Liver (tissue), 9 donors: ENCODE data around the gene RASSF8. TPM values are rescaled to one million over a fixed set of nuclear protein-coding genes. Genes with fewer than 3 reads are reported as not detected.

Source experiments
- DNase-seq: peaks from one replicate; pipeline ENCODE4 v3.0.0-alpha.2; 2017; ENCODE audit warnings: low spot score
- H3K27ac ChIP-seq, 2 donors: one replicate each; pipeline ENCODE4 v1.7.0; 2013; ENCODE audit warnings: inconsistent platforms in 2 of 2, low read length in 2 of 2, control low read depth in 1 of 2, low read depth in 1 of 2, mild to moderate bottlenecking in 1 of 2
- H3K27me3 ChIP-seq, 4 donors: one replicate each; pipeline versions ENCODE4 v1.6.1 to v1.7.0; 2013; ENCODE audit warnings: low read length in 3 of 4, inconsistent platforms in 1 of 4, mild to moderate bottlenecking in 1 of 4, moderate library complexity in 1 of 4; ENCODE audit not compliant: control insufficient read depth in 4 of 4, insufficient read depth in 4 of 4
- H3K36me3 ChIP-seq, 4 donors: one replicate each; pipeline versions ENCODE4 v1.6.1 to v1.7.0; 2013; ENCODE audit warnings: low read length in 3 of 4, mild to moderate bottlenecking in 3 of 4, low read depth in 1 of 4, moderate library complexity in 1 of 4; ENCODE audit not compliant: control insufficient read depth in 4 of 4, insufficient read depth in 3 of 4
- H3K4me1 ChIP-seq, 4 donors: one replicate each; pipeline versions ENCODE4 v1.6.1 to v1.7.0; 2013; ENCODE audit warnings: low read length in 3 of 4, mild to moderate bottlenecking in 3 of 4, moderate library complexity in 1 of 4; ENCODE audit not compliant: control insufficient read depth in 4 of 4, insufficient read depth in 4 of 4
- H3K4me3 ChIP-seq, 3 donors: one replicate each; pipeline versions ENCODE4 v1.6.1 to v1.7.0; 2013; ENCODE audit warnings: low read length in 3 of 3, control low read depth in 1 of 3, low read depth in 1 of 3, mild to moderate bottlenecking in 1 of 3
- H3K9ac ChIP-seq, 2 donors: one replicate each; pipeline ENCODE4 v1.7.0; 2013; ENCODE audit warnings: low read length in 2 of 2, mild to moderate bottlenecking in 2 of 2, moderate library complexity in 2 of 2, control low read depth in 1 of 2, low read depth in 1 of 2
- H3K9me3 ChIP-seq, 4 donors: one replicate each; pipeline versions ENCODE4 v1.6.1 to v1.7.0; 2013; ENCODE audit warnings: low read length in 3 of 4; ENCODE audit not compliant: control insufficient read depth in 4 of 4
- CTCF ChIP-seq: fragments of 150-350 bp; IDR thresholded peaks from 2 replicates; pipeline ENCODE4 v1.5.1; 2017; ENCODE audit warnings: improper control_type of control experiment, low read depth, low read length; ENCODE audit not compliant: missing input control
- EGR1 ChIP-seq, 2 donors: IDR thresholded peaks; 2 replicates each; pipeline ENCODE4 v1.6.1; 2016 to 2018; ENCODE audit warnings: antibody characterized with exemption in 2 of 2, low read depth in 2 of 2
- FOXA2 ChIP-seq: IDR thresholded peaks from 2 replicates; pipeline ENCODE4 v1.6.1; 2016; ENCODE audit warnings: antibody characterized with exemption
- GABPA ChIP-seq, 2 donors: IDR thresholded peaks in 1 of 2; conservative IDR thresholded peaks in 1 of 2; 2 replicates each; pipeline ENCODE4 v1.6.1; 2016; ENCODE audit warnings: antibody characterized with exemption in 2 of 2, mild to moderate bottlenecking in 1 of 2, moderate library complexity in 1 of 2
- HNF4A ChIP-seq, 2 donors: conservative IDR thresholded peaks; 2 replicates each; pipeline ENCODE4 v1.6.1; 2016; ENCODE audit warnings: antibody characterized with exemption in 2 of 2, mild to moderate bottlenecking in 2 of 2
- HNF4G ChIP-seq: IDR thresholded peaks from 2 replicates; pipeline ENCODE4 v1.6.1; 2016; ENCODE audit warnings: antibody characterized with exemption
- JUND ChIP-seq, 2 donors: IDR thresholded peaks; 2 replicates each; pipeline ENCODE4 v1.6.1; 2016; ENCODE audit warnings: antibody characterized with exemption in 2 of 2
- NR2F2 ChIP-seq: IDR thresholded peaks from 2 replicates; pipeline ENCODE4 v1.6.1; 2016; ENCODE audit warnings: antibody characterized with exemption
- RAD21 ChIP-seq, 2 donors: IDR thresholded peaks; 2 replicates each; pipeline ENCODE4 v1.6.1; 2016; ENCODE audit warnings: antibody characterized with exemption in 2 of 2, mild to moderate bottlenecking in 2 of 2
- RXRA ChIP-seq, 2 donors: IDR thresholded peaks; 2 replicates each; pipeline ENCODE4 v1.6.1; 2017 to 2018; ENCODE audit warnings: antibody characterized with exemption in 2 of 2, mild to moderate bottlenecking in 1 of 2
- SP1 ChIP-seq: IDR thresholded peaks from 2 replicates; pipeline ENCODE4 v1.6.1; 2018; ENCODE audit warnings: antibody characterized with exemption, mild to moderate bottlenecking
- TAF1 ChIP-seq: conservative IDR thresholded peaks from 2 replicates; pipeline ENCODE4 v1.6.1; 2016; ENCODE audit warnings: antibody characterized with exemption, mild to moderate bottlenecking
- WGBS: extraction: QIAGEN DNeasy Blood & Tissue Kit; methylation state at CpG from one replicate; pipeline ENCODE4 v1.1.7; 2013; 5-methylcytosine and 5-hydroxymethylcytosine counted together
- polyA plus RNA-seq, 2 donors: library from polyadenylated mRNA; stranded (reverse) in 1 of 2; unstranded in 1 of 2; fragments of 200-250 nt in 1 of 2; fragments of >200 nt in 1 of 2; fragmentation: Nextera tagmentation in 1 of 2; extraction: Ambion mirVana in 1 of 2; gene quantifications; one replicate each; pipeline versions ENCODE4 v1.2.1 to v1.2.3, GENCODE V29; 2013 to 2015
- total RNA-seq, 2 donors: library from RNA; depleted of rRNA; stranded (reverse); fragments of >200 nt; gene quantifications; one replicate each; pipeline ENCODE4 v1.2.3, GENCODE V29; 2014
- TF ChIP-seq, protein P1 (sequence below): IDR thresholded peaks from 2 replicates; pipeline ENCODE4 v1.6.1; 2016; ENCODE audit warnings: antibody characterized with exemption
- TF ChIP-seq, protein P2 (sequence below): IDR thresholded peaks from 2 replicates; pipeline ENCODE4 v1.6.1; 2016; ENCODE audit warnings: antibody characterized with exemption
- TF ChIP-seq, protein P3 (sequence below): IDR thresholded peaks from 2 replicates; pipeline ENCODE4 v1.6.1; 2016; ENCODE audit warnings: antibody characterized with exemption, mild to moderate bottlenecking
- TF ChIP-seq, protein P4 (sequence below): IDR thresholded peaks from 2 replicates; pipeline ENCODE4 v1.6.1; 2016; ENCODE audit warnings: antibody characterized with exemption
- donor health status: healthy.
- donor health status: healthy.
- donor health status: healthy.
- donor health status: healthy.
- donor health status: healthy.

The RASSF8 gene
- total and polyA plus RNA-seq, 4 donors, result 1.7 to 9.4 (median 3.3) TPM

GRCh38 chr12:26127404-26127803 lies 168.9 kb downstream of the RASSF8 start:
- Histone ChIP-seq H3K4me3 (no peak overlapping the region), H3K27ac (no peak overlapping the region), H3K9me3 (no peaks in the 10 kb centered on the region), H3K36me3 (no peaks in the 10 kb centered on the region), H3K4me1 (peaks cover 15 to 38% (median 29%) of the 10 kb centered on the region in 4 donors), H3K27me3 (peaks cover 0 to 23% (median 6%) of the 10 kb centered on the region in 4 donors), H3K9ac (no peak overlapping the region)
- WGBS, result 52% methylated on average over 2 of the region's 2 CpGs
- no peak for DNase-seq
- TF ChIP-seq SP1 (no peak), EGR1 (IDR thresholded peaks at IDR 0.05; ENCODE audit: low read depth in 2 of 2) (no peak), CTCF (no peak), HNF4G (no peak), TAF1 (no peak), RAD21 (IDR thresholded peaks at IDR 0.05) (no peak), HNF4A (conservative IDR thresholded peaks at IDR 0.05) (no peak), JUND (IDR thresholded peaks at IDR 0.05) (no peak), NR2F2 (no peak), RXRA (IDR thresholded peaks at IDR 0.05) (no peak), FOXA2 (no peak), GABPA (IDR thresholded peaks at IDR 0.05 in 1 of 2, conservative IDR thresholded peaks at IDR 0.05 in 1 of 2) (no peak)
- TF ChIP-seq, protein P1, sequence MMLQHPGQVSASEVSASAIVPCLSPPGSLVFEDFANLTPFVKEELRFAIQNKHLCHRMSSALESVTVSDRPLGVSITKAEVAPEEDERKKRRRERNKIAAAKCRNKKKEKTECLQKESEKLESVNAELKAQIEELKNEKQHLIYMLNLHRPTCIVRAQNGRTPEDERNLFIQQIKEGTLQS, result no peak
- TF ChIP-seq, protein P2, sequence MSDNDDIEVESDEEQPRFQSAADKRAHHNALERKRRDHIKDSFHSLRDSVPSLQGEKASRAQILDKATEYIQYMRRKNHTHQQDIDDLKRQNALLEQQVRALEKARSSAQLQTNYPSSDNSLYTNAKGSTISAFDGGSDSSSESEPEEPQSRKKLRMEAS, result no peak
- TF ChIP-seq, protein P3, sequence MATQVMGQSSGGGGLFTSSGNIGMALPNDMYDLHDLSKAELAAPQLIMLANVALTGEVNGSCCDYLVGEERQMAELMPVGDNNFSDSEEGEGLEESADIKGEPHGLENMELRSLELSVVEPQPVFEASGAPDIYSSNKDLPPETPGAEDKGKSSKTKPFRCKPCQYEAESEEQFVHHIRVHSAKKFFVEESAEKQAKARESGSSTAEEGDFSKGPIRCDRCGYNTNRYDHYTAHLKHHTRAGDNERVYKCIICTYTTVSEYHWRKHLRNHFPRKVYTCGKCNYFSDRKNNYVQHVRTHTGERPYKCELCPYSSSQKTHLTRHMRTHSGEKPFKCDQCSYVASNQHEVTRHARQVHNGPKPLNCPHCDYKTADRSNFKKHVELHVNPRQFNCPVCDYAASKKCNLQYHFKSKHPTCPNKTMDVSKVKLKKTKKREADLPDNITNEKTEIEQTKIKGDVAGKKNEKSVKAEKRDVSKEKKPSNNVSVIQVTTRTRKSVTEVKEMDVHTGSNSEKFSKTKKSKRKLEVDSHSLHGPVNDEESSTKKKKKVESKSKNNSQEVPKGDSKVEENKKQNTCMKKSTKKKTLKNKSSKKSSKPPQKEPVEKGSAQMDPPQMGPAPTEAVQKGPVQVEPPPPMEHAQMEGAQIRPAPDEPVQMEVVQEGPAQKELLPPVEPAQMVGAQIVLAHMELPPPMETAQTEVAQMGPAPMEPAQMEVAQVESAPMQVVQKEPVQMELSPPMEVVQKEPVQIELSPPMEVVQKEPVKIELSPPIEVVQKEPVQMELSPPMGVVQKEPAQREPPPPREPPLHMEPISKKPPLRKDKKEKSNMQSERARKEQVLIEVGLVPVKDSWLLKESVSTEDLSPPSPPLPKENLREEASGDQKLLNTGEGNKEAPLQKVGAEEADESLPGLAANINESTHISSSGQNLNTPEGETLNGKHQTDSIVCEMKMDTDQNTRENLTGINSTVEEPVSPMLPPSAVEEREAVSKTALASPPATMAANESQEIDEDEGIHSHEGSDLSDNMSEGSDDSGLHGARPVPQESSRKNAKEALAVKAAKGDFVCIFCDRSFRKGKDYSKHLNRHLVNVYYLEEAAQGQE, result no peak

DNA sequence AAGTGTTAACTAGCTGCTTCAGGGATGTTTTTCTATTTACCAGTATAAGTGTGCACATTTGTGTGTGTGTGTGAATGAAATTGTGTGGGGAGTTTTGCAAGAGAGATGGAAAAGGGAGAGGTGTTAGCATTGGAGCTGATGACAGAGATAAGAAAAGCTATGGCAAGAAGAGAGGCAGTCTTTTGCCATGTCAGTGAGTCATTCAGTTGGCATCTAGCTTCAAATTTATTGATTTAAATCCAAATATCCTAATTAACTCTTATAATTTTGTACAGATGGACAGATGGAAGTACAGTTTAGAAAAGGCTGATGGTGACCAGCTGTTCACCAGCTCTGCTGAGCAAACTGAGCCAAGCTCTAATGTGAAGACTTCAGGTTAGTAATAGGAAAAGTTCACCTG lies 169.7 kb downstream of the RASSF8 start:
- Histone ChIP-seq H3K4me3 (no peak overlapping the region), H3K9ac (no peak overlapping the region), H3K36me3 (no peaks in the 10 kb centered on the region), H3K27ac (no peak overlapping the region), H3K27me3 (peaks cover 0 to 19% (median 6%) of the 10 kb centered on the region in 4 donors), H3K4me1 (peaks cover 12 to 31% (median 24%) of the 10 kb centered on the region in 4 donors), H3K9me3 (no peaks in the 10 kb centered on the region)
- no peak for TF ChIP-seq JUND (IDR thresholded peaks at IDR 0.05)
- TF ChIP-seq GABPA (IDR thresholded peaks at IDR 0.05 in 1 of 2, conservative IDR thresholded peaks at IDR 0.05 in 1 of 2), result no peak
- TF ChIP-seq TAF1, result no peak
- no peak for TF ChIP-seq RXRA (IDR thresholded peaks at IDR 0.05)
- TF ChIP-seq, protein P1, result no peak
- no peak for TF ChIP-seq SP1
- TF ChIP-seq HNF4G, result no peak
- TF ChIP-seq, protein P4, sequence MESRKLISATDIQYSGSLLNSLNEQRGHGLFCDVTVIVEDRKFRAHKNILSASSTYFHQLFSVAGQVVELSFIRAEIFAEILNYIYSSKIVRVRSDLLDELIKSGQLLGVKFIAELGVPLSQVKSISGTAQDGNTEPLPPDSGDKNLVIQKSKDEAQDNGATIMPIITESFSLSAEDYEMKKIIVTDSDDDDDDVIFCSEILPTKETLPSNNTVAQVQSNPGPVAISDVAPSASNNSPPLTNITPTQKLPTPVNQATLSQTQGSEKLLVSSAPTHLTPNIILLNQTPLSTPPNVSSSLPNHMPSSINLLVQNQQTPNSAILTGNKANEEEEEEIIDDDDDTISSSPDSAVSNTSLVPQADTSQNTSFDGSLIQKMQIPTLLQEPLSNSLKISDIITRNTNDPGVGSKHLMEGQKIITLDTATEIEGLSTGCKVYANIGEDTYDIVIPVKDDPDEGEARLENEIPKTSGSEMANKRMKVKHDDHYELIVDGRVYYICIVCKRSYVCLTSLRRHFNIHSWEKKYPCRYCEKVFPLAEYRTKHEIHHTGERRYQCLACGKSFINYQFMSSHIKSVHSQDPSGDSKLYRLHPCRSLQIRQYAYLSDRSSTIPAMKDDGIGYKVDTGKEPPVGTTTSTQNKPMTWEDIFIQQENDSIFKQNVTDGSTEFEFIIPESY, result no peak
- TF ChIP-seq, protein P2, result no peak
- TF ChIP-seq CTCF, result no peak
- no peak for DNase-seq
